PC-9 (cell line): ENCODE data around the gene TMEM267. TPM values are rescaled to one million over a fixed set of nuclear protein-coding genes. Genes with fewer than 3 reads are reported as not detected.
A peak's percentile ranks its signal among the peaks of the same experiment; 100 is the strongest.

Experiments
- BruUV-seq: library from RNA; stranded (reverse); fragments of 400-500 nt; replicated peaks from 2 replicates; lab custom pipeline; 2021; lab: Mats Ljungman, UMichigan
- CTCF ChIA-PET: fragments of 300-600 bp; sonication (Branson Sonifier 250); formaldehyde crosslinking; loops from one replicate; lab custom pipeline; 2022; ENCODE audit warnings: antibody characterized with exemption; lab: Charles Lee
- POLR2A ChIA-PET: fragments of 300-600 bp; sonication (Branson Sonifier 250); formaldehyde crosslinking; loops from one replicate; lab custom pipeline; 2022; ENCODE audit warnings: antibody characterized with exemption; ENCODE audit not compliant: unreplicated experiment; lab: Charles Lee
- DNase-seq, 2 experiments: peaks; one replicate each; pipeline versions ENCODE4 v3.0.0 to v3.0.0-alpha.2; 2015 to 2022; ENCODE audit warnings: mixed read lengths in 1 of 2
- H2AFZ ChIP-seq: fragments of 200-600 bp; sonication (generic); 2 replicates; pipeline ENCODE4 v1.8.1; 2017; ENCODE audit warnings: antibody characterized with exemption
- H3F3A ChIP-seq: fragments of 200-600 bp; sonication (generic); 2 replicates; pipeline ENCODE4 v1.8.1; 2017; ENCODE audit warnings: antibody characterized with exemption, mild to moderate bottlenecking, low read depth; ENCODE audit not compliant: insufficient read depth
- H3K27ac ChIP-seq: fragments of 200-600 bp; sonication (generic); 2 replicates; pipeline ENCODE4 v1.6.1; 2016; ENCODE audit warnings: mixed run types
- H3K27me3 ChIP-seq: fragments of 200-600 bp; sonication (generic); 2 replicates; pipeline ENCODE4 v1.6.1; 2016; ENCODE audit warnings: low read depth, mixed run types; ENCODE audit not compliant: insufficient read depth
- H3K36me3 ChIP-seq: fragments of 200-600 bp; sonication (generic); 2 replicates; pipeline ENCODE4 v1.6.1; 2016; ENCODE audit warnings: low read depth, mixed run types
- H3K4me1 ChIP-seq: fragments of 200-600 bp; sonication (generic); replicated peaks from 2 replicates; pipeline ENCODE4 v1.6.1; 2016; ENCODE audit warnings: mixed run types; ENCODE audit not compliant: insufficient read depth
- H3K4me2 ChIP-seq: fragments of 200-600 bp; sonication (generic); 2 replicates; pipeline ENCODE4 v1.6.1; 2017; ENCODE audit warnings: mixed run types
- H3K4me3 ChIP-seq: fragments of 200-600 bp; sonication (generic); 2 replicates; pipeline ENCODE4 v1.6.1; 2016; ENCODE audit warnings: mixed run types
- H3K79me2 ChIP-seq: fragments of 200-600 bp; sonication (generic); 2 replicates; pipeline ENCODE4 v1.6.1; 2017; ENCODE audit warnings: low read depth, mixed run types
- H3K9me2 ChIP-seq: fragments of 200-600 bp; sonication (generic); 2 replicates; pipeline ENCODE4 v1.8.1; 2017; ENCODE audit warnings: mild to moderate bottlenecking; ENCODE audit not compliant: insufficient read depth
- H3K9me3 ChIP-seq: fragments of 200-600 bp; sonication (generic); 2 replicates; pipeline ENCODE4 v1.8.1; 2016; ENCODE audit warnings: low read depth; ENCODE audit not compliant: insufficient read depth
- H4K20me1 ChIP-seq: fragments of 200-600 bp; sonication (generic); 2 replicates; pipeline ENCODE4 v1.8.1; 2017; ENCODE audit not compliant: insufficient read depth
- CTCF ChIP-seq: fragments of 200-600 bp; sonication (generic); conservative IDR thresholded peaks from 2 replicates; pipeline ENCODE4 v1.6.1; 2017; ENCODE audit warnings: mixed run types, antibody characterized with exemption, mild to moderate bottlenecking, moderate library complexity
- EZH2 ChIP-seq: fragments of 200-600 bp; sonication (generic); IDR thresholded peaks from 2 replicates; pipeline ENCODE4 v1.8.0; 2017; ENCODE audit warnings: antibody characterized with exemption, low read depth
- intact Hi-C: fragments of 100-400 bp; cut with micrococcal nuclease; formaldehyde crosslinking; loops from one replicate; pipeline ENCODE4 v1.10.0; 2022; ENCODE audit not compliant: unreplicated experiment
- total RNA-seq: library from RNA; stranded (reverse); gene quantifications from 2 replicates; pipeline ENCODE4 v1.2.3, GENCODE V29; 2021

The TMEM267 gene
- total RNA-seq, 1 experiment from 2014 or later = 30.2 TPM

- TF ChIP-seq CTCF (no peak), EZH2 (no peak)
- intact Hi-C loops = no loop called here
Observed at GRCh38 chr5:43418561-43418960, 65.1 kb downstream of the TMEM267 start.

GRCh38 chr5:43416803-43417394, 66.8 kb downstream of the TMEM267 start:
- H3K4me2 ChIP-seq = no peak overlapping the region
- no peaks in the 10 kb centered on the region for H3K27me3 ChIP-seq
- no peak overlapping the region for H3K4me3 ChIP-seq
- DNase-seq = peak in 1 of 2 experiments; percentile 32
- H3K79me2 ChIP-seq = no peaks in the 10 kb centered on the region
- no peaks in the 10 kb centered on the region for H3K36me3 ChIP-seq
- H3K4me1 ChIP-seq = peaks cover 34% of the 10 kb centered on the region
- peaks cover 13% of the 10 kb centered on the region for H3F3A ChIP-seq
- intact Hi-C loops = no loop called here
- no peaks in the 10 kb centered on the region for H4K20me1 ChIP-seq
- TF ChIP-seq EZH2 = no peak
- TF ChIP-seq CTCF = no peak
- no peak overlapping the region for H3K27ac ChIP-seq
- ChIA-PET CTCF (no interaction called here), POLR2A (no interaction called here)
- H2AFZ ChIP-seq = no peak overlapping the region
- no peaks in the 10 kb centered on the region for H3K9me3 ChIP-seq
- BruUV-seq = no TSS peak
- H3K9me2 ChIP-seq = no peaks in the 10 kb centered on the region

More at GRCh38 chr5:43418561-43418960, 65.1 kb downstream of the TMEM267 start:
- Histone ChIP-seq H3K4me1 (peaks cover 38% of the 10 kb centered on the region), H2AFZ (no peak overlapping the region), H3F3A (peaks cover 21% of the 10 kb centered on the region), H3K9me3 (no peaks in the 10 kb centered on the region), H3K4me3 (no peak overlapping the region), H3K4me2 (no peak overlapping the region), H3K27ac (no peak overlapping the region), H4K20me1 (no peaks in the 10 kb centered on the region), H3K36me3 (no peaks in the 10 kb centered on the region), H3K27me3 (no peaks in the 10 kb centered on the region), H3K79me2 (no peaks in the 10 kb centered on the region), H3K9me2 (no peaks in the 10 kb centered on the region)
- ChIA-PET POLR2A (no interaction called here), CTCF (no interaction called here)
- BruUV-seq = no TSS peak
- DNase-seq = no peak

GRCh38 chr5:43415935-43416802, 67.5 kb downstream of the TMEM267 start:
- intact Hi-C loops = no loop called here
- no peaks in the 10 kb centered on the region for H3K9me2 ChIP-seq
- no TSS peak for BruUV-seq
- H3K9me3 ChIP-seq = no peaks in the 10 kb centered on the region
- no peaks in the 10 kb centered on the region for H4K20me1 ChIP-seq
- H3K4me2 ChIP-seq = no peak overlapping the region
- no peak overlapping the region for H3K4me3 ChIP-seq
- H3K27ac ChIP-seq = no peak overlapping the region
- no peaks in the 10 kb centered on the region for H3K79me2 ChIP-seq
- H3K27me3 ChIP-seq = no peaks in the 10 kb centered on the region
- no peak overlapping the region for H2AFZ ChIP-seq
- H3K4me1 ChIP-seq = peaks cover 30% of the 10 kb centered on the region
- ChIA-PET CTCF (interaction anchor here (0.6 kb wide), 1 partner anchor 11 kb away, joined by 4 read pairs; no protein-coding TSS in a partner anchor), POLR2A (interaction anchor here (0.7 kb wide), 1 partner anchor 42 kb away, joined by 6 read pairs; no protein-coding TSS in a partner anchor)
- H3F3A ChIP-seq = peaks cover 6% of the 10 kb centered on the region
- H3K36me3 ChIP-seq = no peaks in the 10 kb centered on the region
- TF ChIP-seq CTCF (no peak), EZH2 (no peak)
- peak; percentile 44 to 69 for DNase-seq
